IMR-90 (cell line): Measurements from ENCODE around the gene HAUS7. TPM values are rescaled to one million over a fixed set of nuclear protein-coding genes. Genes with fewer than 3 reads are reported as not detected.
A peak's percentile ranks its signal among the peaks of the same experiment; 100 is the strongest.

Experiments
- ATAC-seq: fragments of 200-7000 bp; cut with Tn5 transposase; 2 replicates; pipeline ENCODE4 v1.9.1; 2020; ENCODE audit warnings: low read depth, mild to moderate bottlenecking, moderate library complexity
- BruUV-seq: library from RNA; stranded (reverse); fragments of 400-500 nt; replicated peaks from 2 replicates; lab custom pipeline; 2021; lab: Mats Ljungman, UMichigan
- CTCF ChIA-PET: fragments of 300-600 bp; formaldehyde crosslinking; extraction: SDS; loops from one replicate; lab custom pipeline; 2021; ENCODE audit warnings: antibody characterized with exemption; lab: Yijun Ruan, JAX
- POLR2A ChIA-PET: fragments of 300-600 bp; sonication (Branson Sonifier 250); formaldehyde crosslinking; loops from one replicate; lab custom pipeline; 2022; ENCODE audit warnings: antibody characterized with exemption; ENCODE audit not compliant: unreplicated experiment; lab: Charles Lee
- DNase-seq: peaks from one replicate; pipeline ENCODE4 v3.0.0; 2013
- H2AFZ ChIP-seq: replicated peaks from 2 replicates; pipeline ENCODE3; 2013; ENCODE audit warnings: low read length, mild to moderate bottlenecking; ENCODE audit not compliant: poor library complexity
- H2AK5ac ChIP-seq: 2 replicates; pipeline ENCODE4 v1.6.1; 2013; ENCODE audit warnings: low read depth, low read length, inconsistent platforms
- H2AK9ac ChIP-seq: replicated peaks from 2 replicates; pipeline ENCODE3; 2013; ENCODE audit warnings: mild to moderate bottlenecking, low read depth, low read length, moderate library complexity; ENCODE audit not compliant: poor library complexity
- H2BK120ac ChIP-seq: 2 replicates; pipeline ENCODE4 v1.6.1; 2013; ENCODE audit warnings: low read depth, low read length, inconsistent platforms
- H2BK15ac ChIP-seq: 3 replicates; pipeline ENCODE4 v1.6.1; 2013; ENCODE audit warnings: low read depth, low read length, inconsistent platforms
- H2BK20ac ChIP-seq: 2 replicates; pipeline ENCODE4 v1.6.1; 2013; ENCODE audit warnings: low read depth, mild to moderate bottlenecking, inconsistent platforms, low read length, moderate library complexity
- H2BK5ac ChIP-seq: 2 replicates; pipeline ENCODE4 v1.6.1; 2013; ENCODE audit warnings: mild to moderate bottlenecking, low read depth, low read length, inconsistent platforms; ENCODE audit not compliant: poor library complexity, severe bottlenecking
- H3K14ac ChIP-seq: replicated peaks from 2 replicates; pipeline ENCODE4 v1.6.1; 2013; ENCODE audit warnings: low read depth, low read length, inconsistent platforms
- H3K18ac ChIP-seq: 2 replicates; pipeline ENCODE4 v1.6.1; 2013; ENCODE audit warnings: low read depth, low read length, control low read depth
- H3K23ac ChIP-seq: 2 replicates; pipeline ENCODE4 v1.6.1; 2013; ENCODE audit warnings: low read depth, low read length, inconsistent platforms
- H3K27ac ChIP-seq: 2 replicates; pipeline ENCODE4 v1.5.1; 2013; ENCODE audit warnings: mild to moderate bottlenecking, control low read depth, low read length; ENCODE audit not compliant: insufficient read depth
- H3K27me3 ChIP-seq: 2 replicates; pipeline ENCODE4 v1.6.1; 2013; ENCODE audit warnings: low read length; ENCODE audit not compliant: control insufficient read depth, insufficient read depth
- H3K36me3 ChIP-seq: 2 replicates; pipeline ENCODE4 v1.6.1; 2013; ENCODE audit warnings: low read length, mixed read lengths; ENCODE audit not compliant: control insufficient read depth, insufficient read depth
- H3K4ac ChIP-seq: 2 replicates; pipeline ENCODE4 v1.6.1; 2013; ENCODE audit warnings: low read depth, low read length, inconsistent platforms
- H3K4me1 ChIP-seq: 2 replicates; pipeline ENCODE4 v1.6.1; 2013; ENCODE audit warnings: low read length, mixed read lengths; ENCODE audit not compliant: control insufficient read depth, insufficient read depth
- H3K4me2 ChIP-seq: 2 replicates; pipeline ENCODE4 v1.6.1; 2013; ENCODE audit warnings: low read depth, mild to moderate bottlenecking, control low read depth, low read length, moderate library complexity
- H3K4me3 ChIP-seq: 2 replicates; pipeline ENCODE4 v1.5.1; 2013; ENCODE audit warnings: low read depth, mild to moderate bottlenecking, control low read depth, low read length, moderate library complexity; ENCODE audit not compliant: insufficient read depth
- H3K56ac ChIP-seq: 2 replicates; pipeline ENCODE4 v1.6.1; 2013; ENCODE audit warnings: low read length, inconsistent platforms; ENCODE audit not compliant: insufficient read depth; ENCODE audit errors: extremely low read depth
- H3K79me1 ChIP-seq, 2 experiments: 2 replicates each; pipeline ENCODE4 v1.6.1; 2013; ENCODE audit warnings: low read length in 2 of 2, inconsistent platforms in 1 of 2, low read depth in 1 of 2
- H3K9ac ChIP-seq: 2 replicates; pipeline ENCODE4 v1.6.1; 2013; ENCODE audit warnings: low read depth, low read length, control low read depth
- H3K9me1 ChIP-seq: 2 replicates; pipeline ENCODE4 v1.6.1; 2013; ENCODE audit warnings: low read length, inconsistent platforms; ENCODE audit not compliant: insufficient read depth
- H3K9me3 ChIP-seq: 2 replicates; pipeline ENCODE4 v1.6.1; 2013; ENCODE audit warnings: low read length; ENCODE audit not compliant: control insufficient read depth, insufficient read depth
- H4K20me1 ChIP-seq: 2 replicates; pipeline ENCODE4 v1.6.1; 2013; ENCODE audit warnings: low read length, inconsistent platforms; ENCODE audit not compliant: insufficient read depth
- H4K5ac ChIP-seq: 2 replicates; pipeline ENCODE4 v1.6.1; 2013; ENCODE audit warnings: mild to moderate bottlenecking, low read depth, low read length, control low read depth
- H4K8ac ChIP-seq, 2 experiments: 2 replicates each; pipeline ENCODE4 v1.6.1; 2013; ENCODE audit warnings: low read depth in 2 of 2, low read length in 2 of 2, control low read depth in 1 of 2, inconsistent platforms in 1 of 2
- H4K91ac ChIP-seq: 2 replicates; pipeline ENCODE4 v1.6.1; 2013; ENCODE audit warnings: low read depth, low read length, inconsistent platforms; ENCODE audit not compliant: insufficient read depth
- CEBPB ChIP-seq: IDR thresholded peaks from 2 replicates; pipeline ENCODE4 v1.6.1; 2012; ENCODE audit warnings: low read depth, low read length, improper control_type of control experiment
- ELK1 ChIP-seq: fragments of 150-350 bp; IDR thresholded peaks from 2 replicates; pipeline ENCODE4 v1.6.1; 2016; ENCODE audit warnings: low read depth, mild to moderate bottlenecking, low read length, moderate library complexity, borderline replicate concordance
- MAFK ChIP-seq: IDR thresholded peaks from 2 replicates; pipeline ENCODE4 v1.6.1; 2012; ENCODE audit warnings: low read depth, low read length, improper control_type of control experiment
- MXI1 ChIP-seq: IDR thresholded peaks from 2 replicates; pipeline ENCODE4 v1.6.1; 2012; ENCODE audit warnings: low read depth, mild to moderate bottlenecking, low read length, moderate library complexity, borderline replicate concordance
- POLR2A ChIP-seq: IDR thresholded peaks from 2 replicates; pipeline ENCODE4 v1.6.1; 2012; ENCODE audit warnings: mild to moderate bottlenecking, low read depth, low read length
- WGBS, 2 experiments: methylation state at CpG; one replicate each; pipeline versions ENCODE4 v1.1.5 to v1.1.7; 2013; ENCODE audit warnings: missing lambda C conversion rate in 2 of 2; ENCODE audit not compliant: insufficient read length in 1 of 2; ENCODE audit errors: extremely low coverage in 2 of 2; 5-methylcytosine and 5-hydroxymethylcytosine counted together
- dilution Hi-C: fragments of 300-500 bp; cut with HindIII; formaldehyde crosslinking; loops from one replicate; pipeline ENCODE4 v1.14.3; 2018; ENCODE audit warnings: low sequenced_read_pairs; ENCODE audit not compliant: unreplicated experiment
- in situ Hi-C: fragments of 300-500 bp; cut with MboI; formaldehyde crosslinking; loops from 3 replicates; pipeline ENCODE4 v1.14.3; 2019; ENCODE audit warnings: low sequenced_read_pairs, inconsistent platforms, mixed read lengths
- intact Hi-C: fragments of 100-400 bp; cut with micrococcal nuclease; formaldehyde crosslinking; loops from 2 replicates; pipeline ENCODE4 v1.10.0; 2022
- polyA plus RNA-seq, 3 experiments: library from polyadenylated mRNA; depleted of rRNA; stranded (reverse); fragments of >200 nt; gene quantifications; 2 replicates each; pipeline ENCODE4 v1.2.3, GENCODE V29; 2012; ENCODE audit warnings: low replicate concordance in 1 of 3
- total RNA-seq: library from RNA; depleted of rRNA; stranded (reverse); fragments of >200 nt; gene quantifications from 2 replicates; pipeline ENCODE4 v1.2.3, GENCODE V29; 2012

HAUS7 gene
- total and polyA plus RNA-seq, 2 of the 4 experiments (the other 2 are of a cell fraction), result 10.8 to 25.9 TPM

- POLR2A ChIA-PET, result no interaction called here
- H3K4me2 ChIP-seq, result no peak overlapping the region
- H3K27ac ChIP-seq, result no peak overlapping the region
- ATAC-seq (no peak), DNase-seq (no peak)
- no TSS peak for BruUV-seq
- no peaks in the 10 kb centered on the region; the same call in 1 of the 2 replicates for H3K9me3 ChIP-seq
- no peaks in the 10 kb centered on the region for H3K27me3 ChIP-seq
- peaks cover 6% of the 10 kb centered on the region for H4K20me1 ChIP-seq
- no peak overlapping the region for H3K9ac ChIP-seq
- H2BK5ac ChIP-seq, result peak overlapping the region; percentile 54
- no peak overlapping the region for H3K23ac ChIP-seq
- H3K18ac ChIP-seq, result no peak overlapping the region
- H3K9me1 ChIP-seq, result no peaks in the 10 kb centered on the region
- dilution Hi-C loops, result no loop called here
- no peak for TF ChIP-seq MXI1
- TF ChIP-seq MAFK, result no peak
- no peak for TF ChIP-seq ELK1
- no peak for TF ChIP-seq CEBPB
- TF ChIP-seq POLR2A, result no peak
- H3K79me1 ChIP-seq, result peaks cover 6 to 13% of the 10 kb centered on the region in 2 experiments
- no peak overlapping the region for H2AFZ ChIP-seq
- H2BK15ac ChIP-seq, result no peak overlapping the region
- H2AK5ac ChIP-seq, result no peak overlapping the region
- H3K56ac ChIP-seq, result no peak overlapping the region
- H3K4me1 ChIP-seq, result no peaks in the 10 kb centered on the region
- no peak overlapping the region for H4K5ac ChIP-seq
- no peak overlapping the region for H3K4me3 ChIP-seq
- 83% methylated on average over 7 of the region's 9 CpGs; no CpG with 5 or more reads in 1 of the 2 experiments for whole genome bisulfite sequencing, 2 experiments
- H3K4ac ChIP-seq, result no peak overlapping the region
- no peak overlapping the region for H2AK9ac ChIP-seq
- H2BK20ac ChIP-seq, result no peak overlapping the region
- peaks cover 1% of the 10 kb centered on the region; the same call in 1 of the 2 replicates for H3K36me3 ChIP-seq
- CTCF ChIA-PET, result no interaction called here
- intact Hi-C loops, result no loop called here
- no peak overlapping the region for H4K91ac ChIP-seq
- H4K8ac ChIP-seq, result no peak overlapping the region
- no peak overlapping the region for H3K14ac ChIP-seq
- no peak overlapping the region for H2BK120ac ChIP-seq
- in situ Hi-C loops, result no loop called here
Measured at GRCh38 chrX:153500676-153501280, 30.4 kb upstream of the HAUS7 start.
